Eye (tissue), 1 donor: ENCODE measurements around the gene OR6J1.
A peak's percentile ranks its signal among the peaks of the same experiment; 100 is the strongest.
"Not testable (repeated sequence)": the region's sequence is repeated elsewhere in the genome, so short reads cannot be mapped to it uniquely, and the experiment has no call there.

Source experiments
- DNase-seq: peaks from one replicate; pipeline ENCODE4 v3.0.0-alpha.2; 2015

OR6J1 gene

GRCh38 chr14:22650046-22650739, 6.0 kb upstream of the OR6J1 start:
- DNase-seq = no peak

GRCh38 chr14:22648506-22648905, 4.4 kb upstream of the OR6J1 start:
- no peak for DNase-seq

GRCh38 chr14:22646570-22647254, 2.6 kb upstream of the OR6J1 start:
- no peak for DNase-seq

- DNase-seq = no peak
Observed at GRCh38 chr14:22641846-22642245, 2.3 kb downstream of the OR6J1 start.

GRCh38 chr14:22640192-22640591, 4.0 kb downstream of the OR6J1 start:
- no peak for DNase-seq

- not testable (repeated sequence) for DNase-seq
Observed at GRCh38 chr14:22635980-22636379, 8.2 kb downstream of the OR6J1 start.

- no peak for DNase-seq
Observed at GRCh38 chr14:22634233-22634900, 9.8 kb downstream of the OR6J1 start.

GRCh38 chr14:22630486-22630885, 13.7 kb downstream of the OR6J1 start:
- DNase-seq = no peak

- DNase-seq = no peak
Observed at GRCh38 chr14:22630066-22630465, 14.1 kb downstream of the OR6J1 start.

- no peak for DNase-seq
Observed at GRCh38 chr14:22629361-22629760, 14.8 kb downstream of the OR6J1 start.

- no peak for DNase-seq
Observed at GRCh38 chr14:22627506-22628263, 16.5 kb downstream of the OR6J1 start.

- DNase-seq = no peak
Observed at GRCh38 chr14:22626590-22626989, 17.6 kb downstream of the OR6J1 start.

GRCh38 chr14:22623047-22623446, 21.1 kb downstream of the OR6J1 start:
- DNase-seq = no peak

GRCh38 chr14:22622255-22622654, 21.9 kb downstream of the OR6J1 start:
- DNase-seq = no peak

- not testable (repeated sequence) for DNase-seq
Observed at GRCh38 chr14:22615765-22616164, 28.4 kb downstream of the OR6J1 start.

GRCh38 chr14:22614240-22614799, 29.8 kb downstream of the OR6J1 start:
- peak; percentile 67 for DNase-seq

- DNase-seq = no peak
Observed at GRCh38 chr14:22613736-22614239, 30.4 kb downstream of the OR6J1 start.

GRCh38 chr14:22613106-22613695, 31.0 kb downstream of the OR6J1 start:
- no peak for DNase-seq

- DNase-seq = no peak
Observed at GRCh38 chr14:22610931-22611330, 33.2 kb downstream of the OR6J1 start.

- no peak for DNase-seq
Observed at GRCh38 chr14:22607291-22607690, 36.9 kb downstream of the OR6J1 start.

GRCh38 chr14:22606380-22606779, 37.8 kb downstream of the OR6J1 start:
- DNase-seq = no peak

- DNase-seq = no peak
Observed at GRCh38 chr14:22602862-22603261, 41.3 kb downstream of the OR6J1 start.
